ENCODE measurements around the gene ARHGAP42. TPM values are rescaled to one million over a fixed set of nuclear protein-coding genes. Genes with fewer than 3 reads are reported as not detected.

ARHGAP42 gene
- total and polyA plus RNA-seq, 8 donors, result 17.1 to 45.2 (median 36.2) TPM

DNA sequence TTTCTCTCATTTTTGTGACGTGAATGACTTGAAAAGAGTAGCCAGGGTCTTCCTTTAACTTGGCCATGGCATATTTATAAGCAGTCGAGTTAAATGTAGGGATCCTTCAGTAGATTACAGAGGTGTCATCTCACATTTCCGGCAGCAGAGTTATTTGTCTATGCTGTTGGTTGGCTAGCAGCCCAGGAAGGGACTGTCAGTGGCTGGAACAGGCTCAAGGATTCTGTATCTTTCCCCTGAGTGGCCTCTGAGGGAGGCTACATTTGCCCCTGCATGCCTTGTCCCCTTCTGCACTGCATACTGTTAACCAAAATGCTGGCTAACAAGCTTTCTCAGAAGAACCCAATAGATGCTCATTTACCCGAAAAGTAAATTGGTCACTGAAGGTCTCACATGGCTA, 254.9 kb downstream of the ARHGAP42 start:
- DNase-seq, result peak in 2 of 4 donors; percentile 46 to 69
- no peaks in the 10 kb centered on the region for H3K36me3 ChIP-seq

DNA sequence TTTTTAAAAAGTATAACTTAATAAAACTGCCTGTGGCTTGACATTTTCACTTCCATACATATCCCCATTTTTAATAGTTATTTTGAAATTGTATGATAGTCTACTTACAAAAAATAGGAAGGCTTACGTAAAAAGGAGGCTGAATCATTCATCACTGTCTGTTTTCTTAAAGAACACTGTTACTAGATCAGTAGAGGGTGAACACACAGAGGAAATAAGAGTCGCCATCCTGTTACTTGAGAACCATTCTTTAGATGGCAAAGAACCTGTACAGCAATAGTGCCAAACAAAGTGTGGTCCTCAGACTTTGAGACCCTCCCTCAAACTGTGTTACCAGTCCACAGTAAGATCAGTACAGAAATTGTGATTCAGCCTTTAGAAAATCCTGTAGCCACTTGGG, 261.8 kb downstream of the ARHGAP42 start:
- H3K27me3 ChIP-seq, result no peaks in the 10 kb centered on the region
- DNase-seq (no peak), ATAC-seq (no peak)
- H3K27ac ChIP-seq, result no peak overlapping the region
- no peaks in the 10 kb centered on the region for H3K9me3 ChIP-seq
- intact Hi-C loops (cut with DNase I), result no loop called here
- H3K4me3 ChIP-seq, result no peak overlapping the region
- no peaks in the 10 kb centered on the region for H3K4me1 ChIP-seq
- TF ChIP-seq, protein P1, sequence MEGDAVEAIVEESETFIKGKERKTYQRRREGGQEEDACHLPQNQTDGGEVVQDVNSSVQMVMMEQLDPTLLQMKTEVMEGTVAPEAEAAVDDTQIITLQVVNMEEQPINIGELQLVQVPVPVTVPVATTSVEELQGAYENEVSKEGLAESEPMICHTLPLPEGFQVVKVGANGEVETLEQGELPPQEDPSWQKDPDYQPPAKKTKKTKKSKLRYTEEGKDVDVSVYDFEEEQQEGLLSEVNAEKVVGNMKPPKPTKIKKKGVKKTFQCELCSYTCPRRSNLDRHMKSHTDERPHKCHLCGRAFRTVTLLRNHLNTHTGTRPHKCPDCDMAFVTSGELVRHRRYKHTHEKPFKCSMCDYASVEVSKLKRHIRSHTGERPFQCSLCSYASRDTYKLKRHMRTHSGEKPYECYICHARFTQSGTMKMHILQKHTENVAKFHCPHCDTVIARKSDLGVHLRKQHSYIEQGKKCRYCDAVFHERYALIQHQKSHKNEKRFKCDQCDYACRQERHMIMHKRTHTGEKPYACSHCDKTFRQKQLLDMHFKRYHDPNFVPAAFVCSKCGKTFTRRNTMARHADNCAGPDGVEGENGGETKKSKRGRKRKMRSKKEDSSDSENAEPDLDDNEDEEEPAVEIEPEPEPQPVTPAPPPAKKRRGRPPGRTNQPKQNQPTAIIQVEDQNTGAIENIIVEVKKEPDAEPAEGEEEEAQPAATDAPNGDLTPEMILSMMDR (IDR thresholded peaks at IDR 0.05), result no peak
- H3K36me3 ChIP-seq, result no peaks in the 10 kb centered on the region

More for the DNA sequence above, 254.9 kb downstream of the ARHGAP42 start:
- TF ChIP-seq, protein P1 (IDR thresholded peaks at IDR 0.05), result no peak
- no peaks in the 10 kb centered on the region for H3K4me1 ChIP-seq
- H3K9me3 ChIP-seq, result no peaks in the 10 kb centered on the region
- no peak overlapping the region for H3K27ac ChIP-seq
- intact Hi-C loops (cut with DNase I), result no loop called here
- no peaks in the 10 kb centered on the region for H3K27me3 ChIP-seq
- no peak overlapping the region for H3K4me3 ChIP-seq
- ATAC-seq, result no peak

DNA sequence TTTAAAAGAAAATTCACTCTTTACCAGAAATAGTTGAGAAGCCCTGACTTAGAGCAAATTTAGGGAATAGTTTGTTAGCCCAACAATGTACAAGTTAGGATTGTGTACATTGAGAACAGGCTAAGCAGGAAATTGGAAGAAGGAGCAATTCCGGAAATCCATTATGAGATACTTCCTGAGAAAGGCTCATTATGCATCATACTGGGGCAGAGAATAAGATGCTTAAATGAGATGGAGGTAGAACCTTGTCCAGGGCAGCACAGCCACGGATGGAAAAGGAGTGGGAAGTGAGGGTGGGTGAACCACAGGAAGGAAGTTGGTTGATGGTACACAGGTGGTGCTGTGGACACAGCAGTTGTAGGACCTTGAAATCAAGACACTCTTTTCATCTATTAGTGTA, 262.4 kb downstream of the ARHGAP42 start:
- TF ChIP-seq, protein P1 (IDR thresholded peaks at IDR 0.05), result no peak
- intact Hi-C loops (cut with DNase I), result no loop called here
- H3K27me3 ChIP-seq, result no peaks in the 10 kb centered on the region
- ATAC-seq (no peak), DNase-seq (no peak)
- H3K27ac ChIP-seq, result no peak overlapping the region
- H3K9me3 ChIP-seq, result no peaks in the 10 kb centered on the region
- H3K36me3 ChIP-seq, result no peaks in the 10 kb centered on the region
- no peaks in the 10 kb centered on the region for H3K4me1 ChIP-seq
- H3K4me3 ChIP-seq, result no peak overlapping the region

DNA sequence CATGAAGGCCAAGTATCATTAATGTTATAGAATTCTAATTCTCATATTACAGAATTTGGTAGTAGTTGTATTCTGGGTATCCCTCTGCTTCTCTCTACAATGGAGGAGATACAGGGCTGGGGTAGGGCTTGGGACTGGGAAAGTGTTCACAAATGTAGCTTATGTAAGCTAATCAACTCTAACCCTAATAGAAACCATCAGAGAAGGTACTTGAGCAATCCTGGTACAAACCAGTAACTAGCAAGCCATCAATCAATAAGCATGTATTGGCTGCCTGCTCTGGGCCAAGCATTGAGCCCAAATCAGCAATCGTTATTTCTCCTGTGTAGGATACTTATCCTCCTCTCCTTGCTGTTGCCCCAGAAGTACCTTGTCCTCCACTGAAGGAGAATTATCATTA, 268.2 kb downstream of the ARHGAP42 start:
- ATAC-seq (no peak), DNase-seq (no peak)
- H3K4me1 ChIP-seq, result no peaks in the 10 kb centered on the region
- no peak overlapping the region for H3K4me3 ChIP-seq
- TF ChIP-seq, protein P1 (IDR thresholded peaks at IDR 0.05), result no peak
- intact Hi-C loops (cut with DNase I), result no loop called here
- no peaks in the 10 kb centered on the region for H3K27me3 ChIP-seq
- H3K9me3 ChIP-seq, result no peaks in the 10 kb centered on the region
- H3K36me3 ChIP-seq, result no peaks in the 10 kb centered on the region
- no peak overlapping the region for H3K27ac ChIP-seq

DNA sequence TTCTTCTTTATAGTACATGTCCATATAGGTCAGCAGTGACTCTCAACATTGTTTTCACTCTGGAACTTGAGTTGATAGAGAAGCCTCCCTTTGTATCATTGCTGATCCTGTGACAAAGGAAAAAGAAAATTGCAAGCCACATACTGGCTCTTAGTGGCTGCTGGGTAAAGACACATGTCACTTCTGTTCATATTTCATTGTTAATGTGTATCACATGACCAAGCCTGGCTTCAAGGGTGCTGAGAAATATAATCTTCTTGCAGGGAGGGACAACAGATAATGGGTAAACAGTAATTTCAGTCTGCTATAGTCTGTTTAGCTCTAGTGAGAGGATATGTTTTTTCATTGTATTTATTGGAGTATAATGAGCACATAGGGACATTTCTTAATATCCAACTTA, 269.3 kb downstream of the ARHGAP42 start:
- H3K4me1 ChIP-seq, result no peaks in the 10 kb centered on the region
- intact Hi-C loops (cut with DNase I), result no loop called here
- no peak overlapping the region for H3K4me3 ChIP-seq
- TF ChIP-seq, protein P1 (IDR thresholded peaks at IDR 0.05), result no peak
- H3K9me3 ChIP-seq, result no peaks in the 10 kb centered on the region
- no peak for ATAC-seq
- no peak for DNase-seq
- H3K36me3 ChIP-seq, result no peaks in the 10 kb centered on the region
- no peak overlapping the region for H3K27ac ChIP-seq
- H3K27me3 ChIP-seq, result no peaks in the 10 kb centered on the region

All from left lung (tissue), 10 donors.